ENCODE data around the gene GREB1.

- no peak for TF ChIP-seq POLR2A (IDR thresholded peaks at IDR 0.05)
- TF ChIP-seq CTCF (IDR thresholded peaks at IDR 0.05) = no peak
- TF ChIP-seq POLR2AphosphoS5 (IDR thresholded peaks at IDR 0.05) = no peak
- TF ChIP-seq EP300 (IDR thresholded peaks at IDR 0.05) = no peak
Observed at GRCh38 chr2:11631462-11631861, 97.6 kb downstream of the GREB1 start.

All from upper lobe of left lung (tissue), 4 donors.